Fibroblast of mammary gland (primary cell): ENCODE measurements around the gene BHLHE41.
A peak's percentile ranks its signal among the peaks of the same experiment; 100 is the strongest.

ENCODE experiments used
- DNase-seq: peaks from one replicate; pipeline ENCODE4 v3.0.0-alpha.2; 2010; ENCODE audit warnings: low read depth
- H3K4me3 ChIP-seq: 2 replicates; pipeline ENCODE4 v1.5.1; 2011; ENCODE audit warnings: low read depth, mild to moderate bottlenecking, low read length, moderate library complexity; ENCODE audit not compliant: control insufficient read depth
- CTCF ChIP-seq: conservative IDR thresholded peaks from 2 replicates; pipeline ENCODE4 v1.5.1; 2011; ENCODE audit warnings: low read depth, low read length, inconsistent platforms; ENCODE audit not compliant: control insufficient read depth, insufficient read depth

Gene BHLHE41

GRCh38 chr12:26097046-26097878, 27.6 kb downstream of the BHLHE41 start:
- DNase-seq: peak; percentile 80
- TF ChIP-seq CTCF: peak; percentile 97
- H3K4me3 ChIP-seq: no peak overlapping the region

GRCh38 chr12:26096036-26096435, 28.8 kb downstream of the BHLHE41 start:
- DNase-seq: no peak
- no peak for TF ChIP-seq CTCF
- no peak overlapping the region for H3K4me3 ChIP-seq

GRCh38 chr12:26095186-26095585, 29.7 kb downstream of the BHLHE41 start:
- DNase-seq: no peak
- H3K4me3 ChIP-seq: no peak overlapping the region
- no peak for TF ChIP-seq CTCF

GRCh38 chr12:26092346-26093105, 32.3 kb downstream of the BHLHE41 start:
- no peak overlapping the region for H3K4me3 ChIP-seq
- TF ChIP-seq CTCF: no peak
- no peak for DNase-seq

- H3K4me3 ChIP-seq: no peak overlapping the region
- peak; percentile 37 for TF ChIP-seq CTCF
- DNase-seq: peak; percentile 20
Measured at GRCh38 chr12:26091822-26092221, 33.0 kb downstream of the BHLHE41 start.

- DNase-seq: no peak
- no peak for TF ChIP-seq CTCF
- no peak overlapping the region for H3K4me3 ChIP-seq
Measured at GRCh38 chr12:26090836-26091510, 33.9 kb downstream of the BHLHE41 start.
